GM21447 (cell line): ENCODE data around the gene ABCG4.
"Not testable (repeated sequence)": the region's sequence is repeated elsewhere in the genome, so short reads cannot be mapped to it uniquely, and the experiment has no call there.

ENCODE experiments used
- ATAC-seq: cut with Tn5 transposase; IDR thresholded peaks from one replicate; pipeline ENCODE4 v1.9.1; 2021; ENCODE audit not compliant: unreplicated experiment

Gene ABCG4

DNA sequence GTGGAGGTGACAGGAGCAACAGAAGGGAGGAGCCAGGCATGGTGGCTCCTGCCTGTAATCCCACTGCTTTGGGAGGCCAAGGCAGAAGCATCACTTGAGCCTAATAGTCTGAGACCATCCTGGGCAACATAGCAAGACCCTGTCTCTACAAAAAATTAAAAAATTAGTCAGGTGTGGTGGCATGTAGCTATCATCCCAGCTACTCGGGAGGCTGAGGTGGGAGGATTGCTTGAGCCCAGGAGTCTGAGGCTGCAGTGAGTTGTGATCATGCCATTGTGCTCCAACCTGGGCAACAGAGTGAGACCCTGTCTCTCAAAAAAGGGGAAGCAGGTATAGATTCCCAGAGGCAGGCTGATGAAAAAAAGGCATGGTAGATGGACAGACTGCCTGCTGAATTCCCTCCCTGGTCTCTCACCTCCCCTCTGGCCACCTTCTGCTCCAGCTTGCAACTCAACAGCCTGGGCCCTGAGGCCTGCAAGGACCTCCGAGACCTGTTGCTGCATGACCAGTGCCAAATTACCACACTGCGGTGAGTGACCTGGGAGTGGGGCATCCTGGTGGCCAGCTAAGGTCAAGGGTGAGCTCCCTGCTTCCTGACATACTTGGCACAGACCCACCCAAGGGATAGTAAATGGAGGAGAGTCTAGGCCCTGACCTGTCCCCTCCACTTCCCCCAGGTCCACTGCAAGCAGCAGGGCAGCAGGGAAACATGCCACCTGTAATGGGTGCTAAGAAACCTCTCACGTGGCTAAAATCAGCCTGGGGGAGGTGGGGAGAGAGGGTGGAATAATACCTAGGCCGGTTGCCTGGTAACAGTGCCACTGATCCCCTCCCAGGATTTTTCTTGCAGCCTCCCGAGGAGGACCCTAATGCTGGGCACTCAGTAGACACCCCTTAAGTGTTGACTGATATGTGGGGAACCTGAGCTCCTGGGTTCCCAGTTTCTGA lies 32.2 kb downstream of the ABCG4 start:
- ATAC-seq: no peak

DNA sequence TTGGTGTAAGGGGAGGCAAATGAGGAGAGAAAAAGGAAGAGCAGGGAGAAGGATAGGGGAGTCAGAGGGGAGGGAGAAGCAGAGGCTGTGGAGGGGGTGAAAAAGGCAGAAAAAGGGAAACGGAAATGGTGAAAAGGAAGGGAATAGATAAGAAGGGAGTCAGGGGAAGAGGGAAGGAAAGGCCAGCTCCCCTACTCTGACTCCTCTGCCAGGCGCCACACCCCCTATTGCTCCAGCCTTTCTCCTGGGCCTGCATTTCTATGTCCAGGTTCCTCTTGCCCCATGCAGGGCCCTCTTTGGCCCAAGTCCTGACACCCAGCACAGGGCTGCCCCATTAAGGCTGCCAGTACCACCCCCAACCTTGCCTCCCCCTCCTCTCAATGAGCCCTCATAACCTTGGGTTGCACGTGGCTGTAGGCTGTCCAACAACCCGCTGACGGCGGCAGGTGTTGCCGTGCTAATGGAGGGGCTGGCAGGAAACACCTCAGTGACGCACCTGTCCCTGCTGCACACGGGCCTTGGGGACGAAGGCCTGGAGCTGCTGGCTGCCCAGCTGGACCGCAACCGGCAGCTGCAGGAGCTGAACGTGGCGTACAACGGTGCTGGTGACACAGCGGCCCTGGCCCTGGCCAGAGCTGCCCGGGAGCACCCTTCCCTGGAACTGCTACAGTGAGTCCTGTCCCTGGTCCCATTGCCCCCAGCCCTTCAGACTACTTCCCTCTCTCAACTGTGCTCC lies 33.0 kb downstream of the ABCG4 start:
- no peak for ATAC-seq

DNA sequence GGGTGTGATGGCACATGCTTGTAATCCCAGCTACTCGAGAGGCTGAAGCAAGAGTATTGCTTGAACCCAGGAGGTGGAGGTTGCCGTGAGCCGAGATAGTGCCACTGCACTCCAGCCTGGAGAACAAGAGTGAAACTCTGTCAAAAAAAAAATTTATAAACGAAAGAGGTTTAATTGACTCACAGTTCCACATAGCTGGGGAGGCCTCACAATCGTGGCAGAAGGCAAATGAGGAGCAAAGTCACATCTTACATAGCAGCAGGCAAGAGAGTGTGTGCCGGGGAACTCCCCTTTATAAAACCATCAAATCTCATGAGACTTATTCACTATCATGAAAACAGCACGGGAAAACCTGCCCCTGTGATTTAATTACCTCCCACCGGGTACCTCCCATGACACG lies 35.5 kb downstream of the ABCG4 start:
- not testable (repeated sequence) for ATAC-seq

DNA sequence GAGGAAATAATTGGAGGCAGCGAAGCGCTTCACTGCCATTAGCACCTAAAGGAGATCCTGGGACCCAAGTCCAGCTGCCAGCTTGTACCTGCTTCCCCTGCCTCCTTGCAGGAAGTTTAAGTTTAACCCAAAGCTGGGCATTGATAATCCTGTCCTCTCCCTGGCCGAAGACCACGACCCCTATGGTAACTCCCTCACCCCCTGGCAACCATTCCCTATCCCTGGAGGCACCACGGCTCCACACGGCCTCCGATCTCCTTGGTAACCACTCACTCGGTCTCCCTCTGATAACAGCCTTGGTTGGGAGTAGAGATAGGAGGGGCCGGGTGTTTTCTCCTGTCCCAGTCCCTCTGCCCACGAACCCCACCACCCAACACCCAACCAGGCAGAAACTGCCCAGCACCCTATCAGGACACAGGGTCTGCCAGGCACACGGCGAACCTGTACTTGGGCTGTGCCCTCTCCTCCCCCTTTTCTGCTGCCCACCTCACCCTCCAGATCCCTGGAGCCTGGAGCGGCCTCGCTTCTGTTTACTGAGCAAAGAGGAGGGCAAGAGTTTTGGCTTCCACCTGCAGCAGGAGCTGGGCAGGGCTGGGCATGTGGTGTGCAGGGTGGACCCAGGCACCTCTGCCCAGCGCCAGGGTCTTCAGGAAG lies 37.3 kb downstream of the ABCG4 start:
- no peak for ATAC-seq

DNA sequence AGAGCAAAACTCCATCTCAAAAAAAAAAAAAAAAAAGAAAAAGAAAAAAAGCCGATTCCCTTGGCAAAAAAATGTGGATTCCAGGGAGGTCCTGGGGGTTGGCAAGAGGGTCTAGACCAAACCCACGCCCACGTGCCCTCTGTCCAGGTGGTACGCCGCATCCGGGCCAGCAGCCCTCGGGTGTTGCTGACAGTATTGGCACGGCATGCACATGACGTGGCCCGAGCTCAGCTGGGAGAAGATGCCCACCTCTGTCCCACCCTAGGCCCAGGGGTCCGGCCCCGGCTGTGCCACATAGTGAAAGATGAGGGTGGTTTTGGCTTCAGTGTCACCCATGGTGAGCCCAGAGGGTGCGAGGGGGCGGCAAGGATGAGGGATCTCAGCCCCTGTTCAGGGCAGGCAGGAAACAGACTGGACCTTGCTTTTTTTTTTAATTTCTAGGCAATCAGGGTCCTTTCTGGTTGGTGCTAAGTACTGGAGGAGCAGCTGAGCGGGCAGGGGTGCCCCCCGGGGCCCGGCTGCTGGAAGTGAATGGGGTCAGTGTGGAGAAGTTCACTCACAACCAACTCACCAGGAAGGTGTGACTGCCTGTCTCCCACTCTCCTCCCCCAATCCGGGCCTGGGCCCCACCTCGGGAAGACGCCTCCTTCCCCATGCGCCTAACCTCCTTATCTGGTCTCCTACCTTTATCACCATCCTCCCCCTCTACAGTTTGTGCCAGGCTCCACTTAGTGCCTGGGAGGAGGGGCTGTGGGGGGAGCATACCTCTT lies 38.5 kb downstream of the ABCG4 start:
- ATAC-seq: no peak

DNA sequence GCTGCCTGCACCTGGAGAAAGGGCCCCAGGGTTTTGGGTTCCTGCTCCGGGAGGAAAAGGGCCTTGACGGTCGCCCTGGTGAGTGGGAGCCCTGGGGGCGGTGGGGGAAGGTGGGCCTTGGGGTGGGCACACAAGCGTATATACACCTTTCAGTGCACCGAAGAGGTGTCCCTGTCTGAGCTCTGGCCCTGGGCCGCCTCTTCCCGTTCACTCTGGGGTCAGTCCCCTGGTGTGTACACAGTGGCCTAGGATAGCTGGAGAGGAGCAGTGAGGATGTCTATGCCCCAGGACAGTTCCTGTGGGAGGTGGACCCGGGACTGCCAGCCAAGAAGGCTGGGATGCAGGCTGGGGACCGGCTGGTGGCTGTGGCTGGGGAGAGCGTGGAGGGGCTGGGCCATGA lies 39.2 kb downstream of the ABCG4 start:
- no peak for ATAC-seq

DNA sequence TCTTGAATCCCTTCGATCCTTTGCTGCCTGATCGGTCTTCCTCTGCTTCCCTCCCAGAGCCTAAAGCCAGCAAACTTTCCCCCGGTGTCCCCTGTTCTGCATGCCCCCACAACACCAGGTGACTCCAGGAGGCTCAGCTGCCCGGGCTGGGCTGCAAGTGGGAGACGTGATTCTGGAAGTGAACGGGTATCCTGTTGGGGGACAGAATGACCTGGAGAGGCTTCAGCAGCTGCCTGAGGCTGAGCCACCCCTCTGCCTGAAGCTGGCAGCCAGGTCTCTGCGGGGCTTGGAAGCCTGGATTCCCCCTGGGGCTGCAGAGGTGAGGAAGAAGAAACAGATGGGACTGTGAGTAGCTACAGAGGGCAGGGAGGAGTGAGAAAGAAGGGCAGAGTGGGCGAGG lies 40.0 kb downstream of the ABCG4 start:
- no peak for ATAC-seq

DNA sequence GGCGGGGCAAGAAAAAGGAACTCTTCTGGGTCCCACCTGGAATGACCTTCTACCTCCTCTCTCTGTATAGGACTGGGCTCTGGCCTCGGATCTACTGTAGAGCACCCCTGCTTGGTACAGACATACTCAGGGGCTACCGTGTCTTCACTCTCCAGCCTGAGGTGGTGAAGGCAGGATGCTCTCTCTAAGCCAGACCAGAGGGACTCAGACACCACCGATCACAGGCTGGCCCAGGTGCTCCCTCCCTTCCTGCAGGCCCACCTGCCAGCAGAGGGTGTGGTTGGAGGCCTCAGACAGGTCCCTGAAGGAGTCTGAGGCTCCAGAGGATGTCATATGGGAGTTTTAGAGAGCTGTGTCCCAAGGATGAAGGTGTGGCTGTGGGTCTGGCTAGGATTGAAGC lies 40.5 kb downstream of the ABCG4 start:
- no peak for ATAC-seq

DNA sequence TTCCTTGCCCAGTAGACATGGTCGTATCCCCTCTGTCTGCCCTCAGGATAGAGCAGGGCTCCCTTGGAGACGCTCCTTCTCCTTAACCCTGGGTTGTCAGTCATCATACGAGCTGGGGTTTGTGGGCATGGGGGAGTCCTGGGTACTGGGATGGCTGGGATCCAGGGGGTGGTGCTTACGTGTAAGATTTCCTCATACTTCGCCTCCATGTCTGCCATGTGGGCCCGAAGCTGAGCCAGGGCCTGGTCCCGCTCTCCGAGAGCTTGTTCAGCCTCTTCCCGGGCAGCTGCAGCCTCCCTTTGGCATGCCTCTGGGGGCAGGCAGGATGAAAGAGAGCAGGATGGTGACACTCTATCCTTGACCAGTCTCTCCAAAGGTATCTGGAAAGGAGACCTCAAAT lies 41.7 kb downstream of the ABCG4 start:
- ATAC-seq: no peak

DNA sequence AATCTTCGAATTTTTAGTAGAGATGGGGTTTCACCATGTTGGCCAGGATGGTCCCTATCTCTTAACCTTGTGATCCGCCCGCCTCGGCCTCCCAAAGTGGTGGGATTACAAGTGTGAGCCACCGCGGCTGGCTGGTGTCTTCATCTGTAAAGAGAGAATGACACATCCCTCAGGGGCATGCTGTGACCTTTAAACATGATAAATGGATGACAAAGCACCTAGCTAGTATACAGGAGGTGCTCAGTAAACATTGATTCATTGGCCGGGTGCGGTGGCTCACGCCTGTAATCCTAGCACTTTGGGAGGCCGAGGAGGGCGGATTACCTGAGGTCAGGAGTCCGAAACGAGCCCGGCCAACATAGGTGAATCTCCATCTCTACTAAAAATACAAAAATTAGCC lies 42.4 kb downstream of the ABCG4 start:
- ATAC-seq: not testable (repeated sequence)

DNA sequence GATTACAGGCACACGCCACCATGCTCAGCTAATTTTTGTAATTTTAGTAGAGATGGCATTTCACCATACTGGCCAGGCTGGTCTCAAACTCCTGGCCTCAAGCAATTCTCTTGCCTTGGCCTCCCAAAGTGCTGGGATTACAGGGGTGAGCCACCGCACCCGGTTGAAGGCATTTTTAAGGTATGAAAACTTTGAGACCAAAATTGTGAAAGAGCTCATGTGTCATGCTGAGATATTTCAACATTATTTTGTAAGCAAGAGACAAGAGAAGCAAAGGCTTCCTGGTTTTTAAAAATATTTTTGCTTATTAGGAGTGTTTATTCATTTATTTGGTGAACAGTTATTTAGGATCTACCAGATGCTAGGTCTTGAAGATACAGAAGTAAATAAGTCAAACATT lies 43.3 kb downstream of the ABCG4 start:
- no peak for ATAC-seq

DNA sequence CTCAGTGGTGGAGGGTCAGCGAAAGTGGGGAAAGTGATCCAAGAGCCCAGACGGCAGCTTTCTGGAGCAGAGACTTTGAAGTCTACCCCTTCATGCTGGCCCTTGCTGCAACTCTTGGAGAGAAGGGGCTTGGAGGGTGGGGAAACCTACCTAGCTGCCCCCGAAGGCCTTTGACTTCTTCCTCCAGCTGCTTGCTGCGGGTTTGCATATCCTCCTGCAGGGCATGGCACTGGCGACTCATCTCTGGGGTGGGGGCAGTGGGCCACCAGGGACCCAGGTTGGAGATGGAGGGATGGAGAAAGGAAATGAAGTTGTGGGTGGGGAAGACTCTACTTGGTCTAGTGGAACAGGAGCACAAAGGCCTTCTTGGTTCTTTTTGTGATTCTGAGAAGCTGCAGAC lies 44.1 kb downstream of the ABCG4 start:
- ATAC-seq: no peak

DNA sequence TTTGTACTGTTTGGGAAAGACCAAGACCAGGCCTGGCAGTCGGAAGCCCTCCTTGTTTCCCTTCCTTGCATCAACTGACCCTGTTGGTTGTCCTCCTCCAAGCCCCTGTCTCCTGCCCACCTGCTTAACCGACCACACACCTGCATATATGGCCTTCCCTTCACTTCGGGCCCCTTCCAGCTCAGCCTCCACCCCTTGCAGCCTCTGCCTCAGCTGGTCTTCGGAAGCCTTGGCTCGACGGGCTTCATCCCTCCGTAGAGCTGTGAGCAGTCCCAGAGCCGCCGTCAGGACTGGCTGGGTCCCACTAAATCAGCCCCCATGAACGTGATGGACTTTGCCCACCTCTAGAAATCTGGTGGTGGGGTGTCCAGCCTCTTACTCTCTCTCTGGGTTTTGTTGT lies 44.8 kb downstream of the ABCG4 start:
- ATAC-seq: no peak

DNA sequence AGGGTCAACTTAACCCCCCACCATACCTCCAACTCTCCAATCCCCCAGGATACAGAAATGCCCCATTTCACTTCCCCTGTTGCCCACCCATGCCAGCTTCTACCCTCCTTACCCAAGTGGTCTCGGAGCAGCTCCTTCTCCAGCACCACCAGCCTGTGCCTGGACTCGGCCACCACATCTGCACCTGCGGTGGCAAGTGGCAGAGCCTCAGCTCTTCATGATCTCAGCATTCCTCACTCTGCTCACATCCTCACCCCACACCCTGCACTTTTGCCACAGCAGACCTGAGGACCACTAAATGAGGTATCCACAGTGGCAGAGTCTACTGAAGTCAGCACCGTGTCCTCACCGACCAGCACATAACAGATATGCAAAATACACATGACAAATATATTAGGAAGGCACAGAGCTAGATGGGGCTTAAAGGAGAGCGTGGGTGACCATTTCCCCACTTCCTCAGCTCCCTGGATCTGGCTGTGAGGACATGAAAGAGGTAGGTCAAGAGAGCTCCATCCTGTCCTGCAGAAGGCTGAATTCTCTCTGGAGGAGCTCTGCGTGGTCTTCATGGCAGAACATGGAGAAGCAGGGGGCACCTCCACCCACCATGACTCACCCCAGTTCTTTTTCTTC lies 46.1 kb downstream of the ABCG4 start:
- no peak for ATAC-seq

DNA sequence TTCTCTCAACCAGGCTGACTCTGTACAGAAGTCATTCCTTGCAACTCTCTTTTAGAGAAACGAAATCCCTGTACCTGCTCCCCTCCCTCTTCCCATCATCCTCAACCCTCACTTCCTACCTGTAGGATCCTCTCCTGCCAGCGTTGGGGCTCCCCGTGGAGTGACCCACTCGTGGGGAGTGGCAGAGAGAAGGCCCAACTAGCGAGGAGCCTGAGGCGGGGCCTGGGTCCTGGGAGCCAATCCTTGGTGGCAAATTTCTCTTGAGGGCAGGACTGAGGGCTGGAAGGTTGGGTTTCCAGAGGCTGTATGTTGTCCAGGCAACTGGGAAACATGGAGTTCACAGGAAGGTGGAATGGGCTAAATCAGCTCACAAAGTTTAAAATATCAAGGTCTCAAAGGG lies 46.8 kb downstream of the ABCG4 start:
- no peak for ATAC-seq

DNA sequence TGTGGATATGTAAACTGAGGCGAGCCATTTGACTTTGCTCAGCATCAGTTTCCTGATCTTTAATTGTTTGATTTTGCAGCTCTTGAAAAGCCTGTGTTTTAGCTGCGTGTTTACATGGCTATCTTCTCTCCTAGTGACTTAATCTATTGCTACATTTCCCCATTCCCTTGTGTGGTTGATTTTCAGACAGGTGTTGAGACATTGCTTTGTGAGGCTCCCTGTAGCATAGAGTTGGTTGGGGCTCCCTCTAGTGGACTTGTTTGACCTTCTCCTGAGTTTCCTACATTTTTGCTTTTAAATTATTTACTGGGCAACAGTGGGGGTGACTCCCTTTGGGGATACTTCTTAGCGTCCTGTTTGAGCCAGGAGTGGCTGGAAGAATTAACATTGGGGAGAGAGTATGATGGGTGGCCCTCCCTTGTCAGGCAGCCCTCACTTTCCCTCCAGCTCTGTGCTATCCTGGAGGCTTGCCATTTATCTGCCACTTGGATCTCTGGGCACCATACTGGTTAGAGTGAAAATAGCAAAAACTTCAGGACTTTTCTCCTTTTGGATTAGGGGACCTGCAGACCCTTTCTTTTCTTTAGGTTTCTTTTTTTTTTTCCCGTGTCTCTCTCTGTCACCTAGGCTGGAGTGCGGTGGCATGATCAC lies 48.1 kb downstream of the ABCG4 start:
- ATAC-seq: peak; percentile 70

DNA sequence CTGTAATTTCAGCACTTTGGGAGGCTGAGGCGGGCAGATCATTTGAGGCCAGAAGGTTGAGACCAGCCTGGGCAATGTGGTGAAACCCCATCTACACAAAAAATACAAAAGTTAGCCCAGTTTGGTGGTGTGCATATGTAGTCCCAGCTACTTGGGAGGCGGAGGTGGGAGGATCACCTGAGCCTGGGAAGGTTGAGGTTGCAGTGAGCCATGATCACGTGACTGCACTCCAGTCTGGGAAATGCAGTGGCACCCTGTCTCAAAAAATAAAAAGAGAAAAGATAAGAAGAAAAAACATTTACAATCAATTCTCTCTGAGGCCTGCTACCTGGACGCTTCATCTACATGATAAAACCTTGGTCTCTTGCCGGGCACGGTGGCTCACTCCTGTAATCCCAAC lies 50.1 kb downstream of the ABCG4 start:
- ATAC-seq: no peak

DNA sequence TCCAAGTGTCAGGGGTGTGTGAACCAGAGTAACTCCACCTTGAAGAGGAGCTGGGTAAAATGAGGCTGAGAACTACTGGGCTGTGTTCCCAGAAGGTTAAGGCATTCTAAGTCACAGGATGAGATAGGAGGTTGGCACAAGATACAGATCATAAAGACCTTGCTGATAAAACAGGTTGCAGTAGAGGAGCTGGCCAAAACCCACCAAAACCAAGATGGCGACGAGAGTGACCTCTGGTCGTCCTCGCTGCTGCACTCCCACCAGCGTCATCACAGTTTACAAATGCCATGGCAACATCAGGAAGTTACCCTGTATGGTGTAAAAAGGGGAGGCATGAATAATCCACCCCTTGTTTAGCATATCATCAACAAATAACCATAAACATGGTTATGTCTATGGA lies 52.4 kb downstream of the ABCG4 start:
- not testable (repeated sequence) for ATAC-seq

DNA sequence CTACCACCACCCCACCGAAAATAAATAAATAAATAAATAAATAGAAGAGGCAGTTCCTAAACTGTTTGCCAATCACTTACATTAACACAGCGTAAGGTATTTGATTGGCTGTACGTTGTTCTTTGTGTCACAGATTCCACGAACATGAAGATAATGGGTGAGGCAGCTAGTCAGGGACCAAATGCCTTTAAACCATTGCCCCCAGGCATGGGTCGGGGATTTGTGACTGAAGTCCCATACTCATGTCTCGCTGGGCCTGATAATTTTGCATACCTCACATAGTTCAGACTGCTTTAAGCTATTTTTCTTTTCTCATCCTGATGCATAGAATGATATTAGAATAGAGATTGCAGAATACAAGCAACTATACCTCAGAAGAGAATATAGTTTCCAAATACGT lies 53.7 kb downstream of the ABCG4 start:
- ATAC-seq: no peak

DNA sequence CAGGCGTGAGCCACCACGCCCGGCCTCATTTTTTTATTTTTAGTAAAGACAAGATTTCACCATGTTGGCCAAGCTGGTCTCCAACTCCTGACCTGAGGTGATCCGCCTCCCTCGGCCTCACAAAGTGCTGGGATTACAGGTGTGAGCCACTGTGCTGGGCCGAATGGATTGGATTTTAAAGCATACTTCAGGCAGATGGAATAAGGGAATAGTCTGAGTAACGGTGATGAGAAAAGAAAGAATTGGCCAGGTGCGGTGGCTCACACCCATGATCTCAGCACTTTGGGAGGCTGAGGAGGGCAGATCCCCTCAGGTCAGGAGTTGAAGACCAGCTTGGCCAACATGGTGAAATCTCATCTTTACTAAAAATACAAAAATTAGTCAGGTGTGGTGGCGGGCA lies 55.2 kb downstream of the ABCG4 start:
- no peak for ATAC-seq
